ENCODE measurements around the gene ATP8B4. TPM values are rescaled to one million over a fixed set of nuclear protein-coding genes. Genes with fewer than 3 reads are reported as not detected.

ATP8B4 gene
- total RNA-seq, 1 donor from 2014 or later, result 9.4 TPM

DNA sequence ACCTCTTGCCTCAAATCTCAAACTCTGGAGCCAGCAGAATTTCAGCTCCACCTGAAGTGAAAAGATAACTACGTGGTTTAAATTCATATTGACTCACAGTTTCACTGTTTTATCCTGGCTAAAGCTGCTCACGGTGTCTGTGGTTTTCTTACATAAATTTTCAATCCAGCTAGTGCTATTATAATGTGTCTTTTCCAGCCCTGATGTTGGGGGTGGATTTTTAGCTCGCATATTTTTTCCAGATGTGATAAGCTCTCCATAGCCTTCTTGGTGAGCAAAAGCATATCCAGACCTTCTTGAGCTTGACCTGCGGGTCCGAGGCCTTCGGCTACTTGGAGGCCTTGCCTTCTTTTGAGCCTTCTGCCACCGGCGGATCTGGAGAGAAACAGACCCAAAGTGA lies 258.9 kb downstream of the ATP8B4 start:
- no peaks in the 10 kb centered on the region for H3K4me1 ChIP-seq
- H3K36me3 ChIP-seq, result no peaks in the 10 kb centered on the region
- no peak overlapping the region for H3K27ac ChIP-seq
- intact Hi-C loops (cut with DNase I), result no loop called here
- DNase-seq (no peak), ATAC-seq (no peak)
- TF ChIP-seq CTCF (IDR thresholded peaks at IDR 0.05), result no peak
- no peaks in the 10 kb centered on the region for H3K27me3 ChIP-seq
- no peak overlapping the region for H3K4me3 ChIP-seq
- no peaks in the 10 kb centered on the region for H3K9me3 ChIP-seq

DNA sequence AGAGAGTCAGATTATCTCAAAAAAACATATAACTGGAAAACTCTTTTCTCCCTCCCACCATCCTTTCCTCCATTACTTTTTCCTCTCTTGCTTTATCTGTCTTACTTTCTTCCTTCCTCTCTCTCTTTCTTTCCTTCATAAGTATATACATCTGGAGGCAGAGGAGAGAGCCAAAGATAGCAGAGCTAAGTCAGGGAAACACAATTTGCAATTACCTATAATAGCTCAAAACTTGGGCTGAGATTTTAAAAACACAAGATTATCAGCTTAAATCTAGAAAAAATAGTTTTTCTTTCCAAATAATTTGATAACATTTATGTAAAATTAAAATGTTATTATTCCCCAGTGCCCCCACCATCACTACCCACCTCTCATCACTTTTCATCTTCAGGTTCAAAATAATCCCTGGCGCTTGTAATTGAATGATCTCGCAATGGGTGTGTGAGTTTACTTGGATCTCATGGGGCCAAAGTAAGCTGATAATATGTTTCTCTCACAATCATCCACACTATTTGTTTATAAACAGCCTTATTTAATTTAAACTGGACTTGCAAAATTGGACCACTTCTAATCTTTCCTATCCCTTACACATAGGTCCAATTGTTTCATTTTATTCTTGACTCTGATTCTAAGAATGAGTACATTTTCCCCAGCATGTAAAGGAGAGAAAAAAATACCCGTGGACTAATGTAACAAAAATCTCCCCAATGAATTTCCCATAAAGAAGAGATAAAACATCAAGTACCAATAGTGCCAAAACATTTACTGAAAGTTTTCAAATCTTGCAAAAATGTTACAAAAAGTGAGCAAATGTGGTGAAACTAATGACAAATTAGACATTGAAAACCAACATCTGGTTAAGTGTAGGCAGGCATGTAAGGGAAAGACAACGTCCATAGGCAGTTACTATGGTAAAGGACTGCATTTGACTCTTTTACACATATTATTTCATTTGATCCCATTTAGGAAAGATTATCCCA lies 261.2 kb downstream of the ATP8B4 start:
- Histone ChIP-seq H3K36me3 (no peaks in the 10 kb centered on the region), H3K9me3 (no peaks in the 10 kb centered on the region), H3K27me3 (no peaks in the 10 kb centered on the region), H3K4me3 (no peak overlapping the region), H3K4me1 (no peaks in the 10 kb centered on the region), H3K27ac (no peak overlapping the region)
- intact Hi-C loops (cut with DNase I), result no loop called here
- DNase-seq, result no peak
- TF ChIP-seq CTCF (IDR thresholded peaks at IDR 0.05), result no peak
- no peak for ATAC-seq

DNA sequence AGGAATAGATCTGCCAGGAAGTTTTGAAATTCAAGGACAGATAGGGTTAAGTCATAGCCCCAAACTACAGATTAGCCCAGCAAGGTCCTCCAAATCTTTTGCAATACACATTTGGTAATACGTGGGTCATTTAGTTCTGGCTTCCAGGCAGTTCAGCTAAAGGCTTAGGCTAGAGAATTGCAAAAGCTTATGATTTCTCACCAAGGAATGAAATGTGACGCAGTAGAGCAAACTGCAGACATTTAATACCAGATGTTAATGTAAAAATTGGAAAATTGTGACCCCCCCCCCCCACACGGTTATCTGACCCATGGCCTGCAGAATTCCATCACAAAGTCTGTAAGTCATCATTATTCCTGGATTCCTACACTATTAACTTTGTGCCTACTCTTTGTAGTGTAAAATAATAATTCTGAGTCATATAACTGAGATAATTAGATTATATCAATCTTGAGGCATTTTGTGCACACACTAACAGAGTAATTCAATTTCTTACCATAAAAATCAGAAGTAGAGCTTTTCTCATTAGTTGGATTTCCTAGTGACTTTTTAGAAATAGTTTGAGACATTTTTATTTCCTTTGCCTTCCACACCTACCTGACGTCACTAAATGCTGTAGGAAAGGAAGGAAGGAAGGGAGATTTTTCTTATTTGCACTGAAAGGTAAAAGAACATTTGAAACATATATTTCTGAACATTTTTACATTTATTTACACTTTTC lies 263.0 kb downstream of the ATP8B4 start:
- ATAC-seq (peak; percentile 58), DNase-seq (no peak)
- no peak overlapping the region for H3K4me3 ChIP-seq
- intact Hi-C loops (cut with DNase I), result no loop called here
- no peaks in the 10 kb centered on the region for H3K9me3 ChIP-seq
- H3K4me1 ChIP-seq, result no peaks in the 10 kb centered on the region
- no peaks in the 10 kb centered on the region for H3K36me3 ChIP-seq
- H3K27ac ChIP-seq, result no peak overlapping the region
- TF ChIP-seq CTCF (IDR thresholded peaks at IDR 0.05), result no peak
- H3K27me3 ChIP-seq, result no peaks in the 10 kb centered on the region

GRCh38 chr15:49852756-49853155 lies 266.3 kb downstream of the ATP8B4 start:
- H3K27me3 ChIP-seq, result no peaks in the 10 kb centered on the region
- no peak for TF ChIP-seq CTCF (IDR thresholded peaks at IDR 0.05)
- no peaks in the 10 kb centered on the region for H3K9me3 ChIP-seq
- DNase-seq (no peak), ATAC-seq (no peak)
- no peaks in the 10 kb centered on the region for H3K4me1 ChIP-seq
- H3K36me3 ChIP-seq, result no peaks in the 10 kb centered on the region
- intact Hi-C loops (cut with DNase I), result no loop called here
- no peak overlapping the region for H3K4me3 ChIP-seq
- no peak overlapping the region for H3K27ac ChIP-seq

GRCh38 chr15:49848807-49849206 lies 270.2 kb downstream of the ATP8B4 start:
- intact Hi-C loops (cut with DNase I), result no loop called here
- Histone ChIP-seq H3K36me3 (no peaks in the 10 kb centered on the region), H3K4me3 (no peak overlapping the region), H3K27me3 (no peaks in the 10 kb centered on the region), H3K9me3 (no peaks in the 10 kb centered on the region), H3K27ac (no peak overlapping the region), H3K4me1 (no peaks in the 10 kb centered on the region)
- no peak for TF ChIP-seq CTCF (IDR thresholded peaks at IDR 0.05)
- DNase-seq, result no peak
- no peak for ATAC-seq

Measured in upper lobe of right lung (tissue), 1 donor.